GM13976 (cell line): ENCODE results near the gene PCYT2.

Experiments used
- DNase-seq: peaks from one replicate; pipeline ENCODE4 v3.0.0; 2012; ENCODE audit warnings: low spot score
- in situ Hi-C: fragments of 300-500 bp; cut with MboI; formaldehyde crosslinking; loops from one replicate; pipeline ENCODE4 v1.12.0; 2022; ENCODE audit warnings: low sequenced_read_pairs, mixed read lengths, inconsistent platforms; ENCODE audit not compliant: unreplicated experiment
- TF ChIP-seq, protein P1 (sequence below): IDR thresholded peaks from 2 replicates; pipeline ENCODE4 v1.5.1; 2012; ENCODE audit warnings: borderline replicate concordance, mild to moderate bottlenecking; ENCODE audit not compliant: insufficient read depth; ENCODE audit errors: extremely low read depth, missing control alignments, control extremely low read depth

PCYT2 gene

DNA sequence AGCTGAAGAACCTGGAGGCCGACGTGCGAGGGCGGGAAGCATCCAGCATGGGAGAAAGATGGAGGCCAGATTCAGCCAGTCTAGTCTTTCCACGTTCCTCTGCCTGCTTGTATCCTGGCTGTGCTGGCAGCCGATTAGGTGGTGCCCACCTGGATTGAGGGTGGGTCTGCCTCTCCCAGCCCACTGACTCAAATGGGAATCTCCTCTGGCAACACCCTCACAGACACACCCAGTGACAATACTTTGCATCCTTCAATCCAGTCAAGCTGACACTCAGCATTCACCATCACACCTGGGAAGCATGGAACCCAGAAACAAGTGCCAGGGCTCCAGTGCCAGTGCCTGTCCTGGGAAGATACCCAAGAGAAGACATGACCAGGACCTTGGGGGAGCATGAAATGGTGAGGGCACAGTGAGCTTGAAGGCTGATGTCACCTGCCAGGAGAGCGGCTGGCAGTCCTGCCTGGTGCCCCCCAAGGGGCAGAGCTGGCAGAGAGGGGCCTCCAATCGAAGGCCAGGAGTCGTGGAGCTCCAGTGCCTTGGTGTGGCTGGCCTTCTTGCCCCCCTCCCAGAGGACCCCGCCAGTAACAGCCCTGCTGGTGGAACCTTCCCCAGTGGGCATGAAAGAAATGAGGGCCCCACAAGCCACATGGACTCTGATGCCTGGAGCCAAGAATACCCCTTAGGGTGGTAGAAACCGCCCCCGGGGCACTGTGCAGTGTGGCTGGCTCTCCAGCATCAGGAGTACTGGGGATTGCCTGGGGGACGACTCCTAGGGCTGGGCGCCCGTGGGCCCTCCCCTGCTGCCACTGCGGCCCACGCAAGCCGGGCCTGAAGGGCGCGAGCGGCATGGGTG lies 9.8 kb downstream of the PCYT2 start:
- in situ Hi-C loops: no loop called here
- DNase-seq: no peak
- TF ChIP-seq, protein P1, sequence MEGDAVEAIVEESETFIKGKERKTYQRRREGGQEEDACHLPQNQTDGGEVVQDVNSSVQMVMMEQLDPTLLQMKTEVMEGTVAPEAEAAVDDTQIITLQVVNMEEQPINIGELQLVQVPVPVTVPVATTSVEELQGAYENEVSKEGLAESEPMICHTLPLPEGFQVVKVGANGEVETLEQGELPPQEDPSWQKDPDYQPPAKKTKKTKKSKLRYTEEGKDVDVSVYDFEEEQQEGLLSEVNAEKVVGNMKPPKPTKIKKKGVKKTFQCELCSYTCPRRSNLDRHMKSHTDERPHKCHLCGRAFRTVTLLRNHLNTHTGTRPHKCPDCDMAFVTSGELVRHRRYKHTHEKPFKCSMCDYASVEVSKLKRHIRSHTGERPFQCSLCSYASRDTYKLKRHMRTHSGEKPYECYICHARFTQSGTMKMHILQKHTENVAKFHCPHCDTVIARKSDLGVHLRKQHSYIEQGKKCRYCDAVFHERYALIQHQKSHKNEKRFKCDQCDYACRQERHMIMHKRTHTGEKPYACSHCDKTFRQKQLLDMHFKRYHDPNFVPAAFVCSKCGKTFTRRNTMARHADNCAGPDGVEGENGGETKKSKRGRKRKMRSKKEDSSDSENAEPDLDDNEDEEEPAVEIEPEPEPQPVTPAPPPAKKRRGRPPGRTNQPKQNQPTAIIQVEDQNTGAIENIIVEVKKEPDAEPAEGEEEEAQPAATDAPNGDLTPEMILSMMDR: no peak

DNA sequence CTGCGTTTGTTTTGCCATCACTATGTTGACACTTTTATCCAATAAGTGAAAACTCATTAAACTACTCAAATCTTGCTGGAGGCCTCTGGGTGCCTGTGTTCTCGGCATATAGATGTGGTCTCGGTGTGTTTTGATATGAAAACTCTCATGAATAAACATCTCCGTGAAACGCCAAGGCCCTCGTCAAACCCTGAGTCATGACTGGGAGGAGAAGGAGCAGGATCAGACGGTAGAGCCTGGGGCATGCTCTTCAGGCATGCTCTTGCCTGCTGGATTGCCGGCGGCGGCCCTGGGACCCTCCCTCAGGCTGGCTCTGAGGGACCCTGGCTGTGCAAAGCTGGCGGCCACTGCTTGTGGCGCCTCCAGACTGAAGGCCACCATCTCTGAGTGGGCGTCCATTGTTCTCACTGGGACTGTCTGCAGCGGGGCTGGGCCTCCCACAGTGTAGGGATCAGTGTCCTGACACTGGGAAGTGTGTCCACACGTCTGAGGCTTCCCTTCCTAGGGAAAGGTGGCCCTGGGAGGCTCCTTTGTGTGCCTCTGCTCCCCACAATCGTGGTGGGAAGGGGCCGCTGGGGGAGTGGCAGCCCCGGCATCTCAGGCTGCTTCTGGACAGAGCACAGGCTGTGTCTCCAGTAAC lies 10.9 kb downstream of the PCYT2 start:
- DNase-seq: no peak

DNA sequence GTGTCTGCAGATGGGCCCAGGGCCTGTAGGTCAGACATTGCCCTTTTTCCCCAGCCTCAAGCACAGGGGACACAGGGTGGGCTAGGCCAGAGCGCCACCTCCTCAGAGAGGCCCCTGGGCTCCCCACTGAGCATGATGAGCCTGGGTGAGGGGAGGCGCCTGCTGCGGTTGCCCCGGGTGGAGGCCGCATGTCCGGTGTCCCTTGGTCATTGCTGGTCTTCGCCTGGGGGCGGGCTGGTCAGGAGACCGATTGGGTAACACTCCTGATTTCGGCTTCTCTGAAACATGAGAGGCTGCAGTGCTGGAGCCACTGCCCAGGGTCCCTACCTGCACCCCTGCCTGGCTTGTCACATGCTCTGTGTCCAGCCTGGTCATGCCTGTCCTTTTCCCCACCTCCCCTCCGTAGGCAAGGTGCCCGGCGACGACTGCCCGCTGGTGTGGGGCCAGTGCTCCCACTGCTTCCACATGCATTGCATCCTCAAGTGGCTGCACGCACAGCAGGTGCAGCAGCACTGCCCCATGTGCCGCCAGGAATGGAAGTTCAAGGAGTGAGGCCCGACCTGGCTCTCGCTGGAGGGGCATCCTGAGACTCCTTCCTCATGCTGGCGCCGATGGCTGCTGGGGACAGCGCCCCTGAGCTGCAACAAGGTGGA lies 11.6 kb downstream of the PCYT2 start:
- no peak for DNase-seq
- in situ Hi-C loops: no loop called here
- TF ChIP-seq, protein P1: no peak

More for the DNA sequence above, 10.9 kb downstream of the PCYT2 start:
- in situ Hi-C loops: no loop called here
- TF ChIP-seq, protein P1: no peak

DNA sequence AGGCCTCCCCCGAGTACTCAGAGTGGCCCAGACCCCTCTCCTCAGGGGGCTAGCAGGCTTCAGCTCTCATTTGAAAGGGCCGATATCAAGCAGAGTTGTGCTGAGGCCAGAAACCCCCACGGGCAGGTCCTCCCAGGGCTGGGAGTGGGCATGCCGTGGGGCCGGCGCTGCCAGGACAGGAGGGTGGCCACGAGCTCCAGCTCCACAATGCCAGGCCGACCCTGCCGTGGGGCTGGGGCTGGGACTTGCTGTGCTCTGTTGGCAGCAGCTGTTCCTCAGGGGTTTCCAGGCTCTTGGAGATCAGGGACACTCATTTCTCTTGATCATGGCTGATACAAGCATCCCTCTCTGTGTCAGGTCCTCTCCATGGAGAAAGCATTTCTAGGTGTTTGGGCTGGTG lies 12.3 kb downstream of the PCYT2 start:
- TF ChIP-seq, protein P1: no peak
- in situ Hi-C loops: no loop called here

DNA sequence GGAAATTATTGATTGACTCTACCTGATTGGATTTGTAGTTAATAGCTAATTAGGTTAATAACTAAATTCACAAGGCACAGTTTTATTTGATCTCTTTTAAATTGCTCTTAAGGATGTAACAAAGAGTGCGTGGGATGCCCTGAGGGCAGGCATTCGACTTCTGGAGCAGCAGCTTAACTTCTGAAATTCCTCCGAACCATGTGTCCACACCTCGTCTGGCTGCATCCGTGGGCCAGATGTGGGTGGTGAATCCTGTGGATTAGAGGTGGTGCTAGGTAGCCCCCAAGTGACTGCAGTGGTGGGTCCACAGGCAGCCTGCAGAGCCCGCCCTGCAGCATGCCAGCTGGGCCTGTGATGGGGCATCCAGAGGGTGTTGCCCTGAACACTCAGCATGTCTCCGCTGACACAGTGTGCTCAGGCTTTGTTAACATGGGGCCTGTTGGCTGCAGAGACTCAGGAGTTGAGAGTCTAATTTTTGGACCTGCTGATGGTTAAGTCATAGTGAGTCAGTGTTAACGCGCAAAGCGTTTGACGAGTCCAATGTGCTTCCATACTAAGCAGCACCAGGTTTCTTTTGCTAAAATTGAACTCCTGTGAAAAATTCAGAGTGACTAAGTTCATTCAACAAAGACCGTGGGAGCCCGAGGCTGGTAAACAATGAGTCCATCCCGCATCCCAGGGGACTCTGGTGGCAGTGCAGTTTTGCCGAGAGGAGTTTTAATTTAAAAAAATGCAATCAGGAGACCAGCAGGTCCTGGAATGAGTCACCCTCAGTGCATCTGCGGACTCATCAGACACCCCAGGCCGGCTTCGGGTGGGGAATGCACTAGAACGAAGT lies 13.0 kb downstream of the PCYT2 start:
- in situ Hi-C loops: no loop called here
- no peak for DNase-seq
- TF ChIP-seq, protein P1: no peak

More for the DNA sequence above, 12.3 kb downstream of the PCYT2 start:
- no peak for DNase-seq

DNA sequence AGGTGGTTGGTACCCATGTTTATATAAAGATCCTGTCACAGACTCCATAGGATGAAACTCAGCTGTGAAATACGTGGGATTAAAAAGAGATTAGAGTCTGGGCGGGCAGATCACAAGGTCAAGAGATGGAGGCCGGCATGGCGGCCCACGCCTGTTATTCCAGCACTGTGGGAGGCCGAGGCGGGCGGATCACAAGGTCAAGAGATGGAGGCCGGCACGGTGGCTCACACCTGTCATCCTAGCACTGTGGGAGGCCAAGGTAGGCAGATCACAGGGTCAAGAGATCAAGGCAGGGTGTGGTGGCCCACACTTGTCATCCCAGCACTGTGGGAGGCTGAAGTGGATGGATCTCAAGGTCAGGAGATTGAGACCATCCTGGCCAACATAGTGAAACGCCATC lies 15.8 kb downstream of the PCYT2 start:
- DNase-seq: no peak
- in situ Hi-C loops: no loop called here

More for the DNA sequence above, 15.8 kb downstream of the PCYT2 start:
- TF ChIP-seq, protein P1: no peak
